ENCODE data around the gene CWC27.

The CWC27 gene

GRCh38 chr5:65035211-65036206 is 266.8 kb downstream of the CWC27 start:
- H3K27ac ChIP-seq (ENCODE audit: low read depth, low read length, poor library complexity, severe bottlenecking) = peak overlapping the region; percentile 89
- H3K4me2 ChIP-seq (ENCODE audit: low read length) = peak overlapping the region; percentile 58
- H2AFZ ChIP-seq (ENCODE audit: low read length) = peak overlapping the region; percentile 26; the same call in 1 of the 2 replicates
- H3K27me3 ChIP-seq (ENCODE audit: insufficient read depth, low read length) = no peaks in the 10 kb centered on the region
- H3K9me3 ChIP-seq (ENCODE audit: low read length) = no peaks in the 10 kb centered on the region
- H3F3A ChIP-seq (ENCODE audit: insufficient read depth, low read length) = 0 out of 2 replicates have a peak, but pooled peaks cover 3% of the 10 kb centered on the region
- H3K9me2 ChIP-seq (ENCODE audit: low read depth, low read length) = no peaks in the 10 kb centered on the region
- no peaks in the 10 kb centered on the region for H3K36me3 ChIP-seq (ENCODE audit: insufficient read depth, low read length)
- no peak for TF ChIP-seq EZH2 (IDR thresholded peaks at IDR 0.05; ENCODE audit: borderline replicate concordance, low read length)
- no peak for TF ChIP-seq CTCF (IDR thresholded peaks at IDR 0.05; ENCODE audit: low read length)
- H3K4me1 ChIP-seq (ENCODE audit: insufficient read depth, low read length, severe bottlenecking) = peaks cover 51% of the 10 kb centered on the region
- no peaks in the 10 kb centered on the region for H4K20me1 ChIP-seq (ENCODE audit: insufficient read depth, low read length)
- peak overlapping the region; percentile 65 for H3K4me3 ChIP-seq (ENCODE audit: low read depth, low read length, poor library complexity, severe bottlenecking)
- no peaks in the 10 kb centered on the region for H3K79me2 ChIP-seq (ENCODE audit: insufficient read depth, low read length)
- H3K9ac ChIP-seq (ENCODE audit: low read length) = peak overlapping the region; percentile 75

GRCh38 chr5:65037831-65038815 is 269.4 kb downstream of the CWC27 start:
- H3K9ac ChIP-seq (ENCODE audit: low read length) = no peak overlapping the region
- H3K4me2 ChIP-seq (ENCODE audit: low read length) = 0 out of 2 replicates have a peak overlapping the region, but pooled peaks have one; percentile 15
- no peaks in the 10 kb centered on the region for H3K9me2 ChIP-seq (ENCODE audit: low read depth, low read length)
- no peaks in the 10 kb centered on the region for H4K20me1 ChIP-seq (ENCODE audit: insufficient read depth, low read length)
- H3F3A ChIP-seq (ENCODE audit: insufficient read depth, low read length) = 0 out of 2 replicates have a peak, but pooled peaks cover 3% of the 10 kb centered on the region
- H3K27ac ChIP-seq (ENCODE audit: low read depth, low read length, poor library complexity, severe bottlenecking) = peak overlapping the region; percentile 89
- no peaks in the 10 kb centered on the region for H3K27me3 ChIP-seq (ENCODE audit: insufficient read depth, low read length)
- no peaks in the 10 kb centered on the region for H3K79me2 ChIP-seq (ENCODE audit: insufficient read depth, low read length)
- no peaks in the 10 kb centered on the region for H3K36me3 ChIP-seq (ENCODE audit: insufficient read depth, low read length)
- H2AFZ ChIP-seq (ENCODE audit: low read length) = no peak overlapping the region
- no peaks in the 10 kb centered on the region for H3K9me3 ChIP-seq (ENCODE audit: low read length)
- H3K4me1 ChIP-seq (ENCODE audit: insufficient read depth, low read length, severe bottlenecking) = peaks cover 57% of the 10 kb centered on the region
- TF ChIP-seq CTCF (IDR thresholded peaks at IDR 0.05; ENCODE audit: low read length) = peak; percentile 82
- TF ChIP-seq EZH2 (IDR thresholded peaks at IDR 0.05; ENCODE audit: borderline replicate concordance, low read length) = no peak
- no peak overlapping the region for H3K4me3 ChIP-seq (ENCODE audit: low read depth, low read length, poor library complexity, severe bottlenecking)
